CD1c-positive myeloid dendritic cell (primary cell): Measurements from ENCODE around the gene C1orf35.

ENCODE experiments used
- DNase-seq: peaks from one replicate; pipeline ENCODE4 v3.0.0-alpha.2; 2016; ENCODE audit errors: extremely low spot score

Gene C1orf35

GRCh38 chr1:228063251-228064191 lies 39.6 kb downstream of the C1orf35 start:
- no peak for DNase-seq

- DNase-seq, result no peak
Measured at GRCh38 chr1:228062812-228063211, 40.3 kb downstream of the C1orf35 start.

GRCh38 chr1:228062085-228062791 lies 40.9 kb downstream of the C1orf35 start:
- DNase-seq, result no peak

GRCh38 chr1:228061411-228062084 lies 41.6 kb downstream of the C1orf35 start:
- DNase-seq, result no peak

- DNase-seq, result no peak
Measured at GRCh38 chr1:228060458-228061190, 42.5 kb downstream of the C1orf35 start.

GRCh38 chr1:228059634-228060457 lies 43.3 kb downstream of the C1orf35 start:
- DNase-seq, result peak; percentile 50

- DNase-seq, result peak; percentile 31
Measured at GRCh38 chr1:228058949-228059633, 44.0 kb downstream of the C1orf35 start.

GRCh38 chr1:228058172-228058948 lies 44.8 kb downstream of the C1orf35 start:
- no peak for DNase-seq
